ENCODE data around the gene LRFN2. TPM values are rescaled to one million over a fixed set of nuclear protein-coding genes. Genes with fewer than 3 reads are reported as not detected.

The LRFN2 gene
- total and polyA plus RNA-seq, 2 donors (not counting 1 experiment from before 2014, with no cell fraction given) = not detected

DNA sequence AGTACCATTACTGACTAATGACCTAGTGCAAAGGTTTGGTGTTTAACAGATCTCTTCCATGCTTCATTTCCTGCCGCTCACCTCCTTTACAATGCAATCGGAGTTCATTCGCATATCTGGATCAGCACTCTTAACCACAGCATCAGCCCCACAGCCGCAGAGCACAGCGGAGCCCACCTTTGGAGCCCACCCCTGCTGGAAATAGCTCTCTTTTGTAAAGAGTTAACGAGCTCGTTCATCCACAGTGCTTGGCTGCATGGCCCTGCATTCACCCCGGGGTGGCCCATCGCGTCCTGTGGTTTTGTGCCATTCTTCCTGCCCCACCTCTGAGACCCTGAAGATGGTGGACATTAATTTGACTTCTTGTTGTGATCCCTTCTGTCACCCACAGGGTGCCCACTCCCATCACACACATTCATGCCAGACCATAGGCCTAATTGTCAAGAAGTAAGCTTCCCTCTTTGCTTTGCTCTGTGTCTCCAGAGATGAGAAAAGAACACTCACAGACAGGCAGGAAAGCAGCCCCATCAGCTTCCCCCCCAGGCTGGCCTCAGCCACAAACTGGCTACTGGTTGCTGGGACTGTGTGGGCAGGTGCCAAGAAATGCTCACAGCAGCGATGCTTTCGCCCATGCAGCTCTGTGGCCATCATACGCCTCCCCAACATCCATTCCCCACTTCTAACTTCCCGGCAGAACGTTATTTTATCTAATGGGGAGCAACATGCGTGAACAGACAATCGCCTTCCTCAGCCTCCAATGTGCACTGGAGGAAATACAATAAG lies 167.0 kb downstream of the LRFN2 start:
- no peak for DNase-seq
- H4K20me1 ChIP-seq (ENCODE audit: control insufficient read depth, insufficient read depth, low read length, poor library complexity, severe bottlenecking) = no peaks in the 10 kb centered on the region
- WGBS (ENCODE audit: insufficient coverage) = 83% methylated on average over 15 of the region's 17 CpGs
- H3K4me1 ChIP-seq (ENCODE audit: control insufficient read depth in 2 of 2, insufficient read depth in 2 of 2, low read length in 2 of 2) = no peaks in the 10 kb centered on the region
- H3K4me3 ChIP-seq (ENCODE audit: control extremely low read depth in 1 of 5, extremely low read depth in 1 of 5, insufficient read depth in 1 of 5, low read depth in 2 of 5, low read length in 4 of 5) = no peak overlapping the region
- no peaks in the 10 kb centered on the region for H3K9me3 ChIP-seq (ENCODE audit: control extremely low read depth in 1 of 3, control insufficient read depth in 2 of 3, insufficient read depth in 1 of 3, low read length in 2 of 3)
- H3K79me2 ChIP-seq (ENCODE audit: control insufficient read depth, insufficient read depth, low read length) = no peaks in the 10 kb centered on the region
- H3K9ac ChIP-seq (ENCODE audit: low read length) = no peak overlapping the region
- Mint-ChIP-seq H3K4me3 (no peak overlapping the region), H3K4me1 (no peaks in the 10 kb centered on the region), H3K9me3 (ENCODE audit: insufficient read depth) (no peaks in the 10 kb centered on the region), H3K27ac (no peak overlapping the region), H3K27me3 (no peaks in the 10 kb centered on the region)
- H3K36me3 ChIP-seq (replicated peaks in 1 of 2; ENCODE audit: control extremely low read depth in 1 of 2, control insufficient read depth in 1 of 2, extremely low read depth in 1 of 2, insufficient read depth in 2 of 2, low read length in 1 of 2) = no peaks in the 10 kb centered on the region
- ChIA-PET POLR2A (no interaction called here), CTCF (no interaction called here)
- no peak overlapping the region for H3K4me2 ChIP-seq (replicated peaks; ENCODE audit: low read depth, low read length, poor library complexity, severe bottlenecking)
- no peak overlapping the region for H3K27ac ChIP-seq (ENCODE audit: low read length in 2 of 2)
- ATAC-seq (ENCODE audit: low read depth) = no peak
- no peaks in the 10 kb centered on the region for H3K27me3 ChIP-seq (replicated peaks in 1 of 4; ENCODE audit: control extremely low read depth in 1 of 4, control insufficient read depth in 3 of 4, insufficient read depth in 4 of 4, low read length in 3 of 4)
- H2AFZ ChIP-seq (ENCODE audit: insufficient read depth, low read depth, low read length, poor library complexity, severe bottlenecking) = no peak overlapping the region
- TF ChIP-seq, protein P1, sequence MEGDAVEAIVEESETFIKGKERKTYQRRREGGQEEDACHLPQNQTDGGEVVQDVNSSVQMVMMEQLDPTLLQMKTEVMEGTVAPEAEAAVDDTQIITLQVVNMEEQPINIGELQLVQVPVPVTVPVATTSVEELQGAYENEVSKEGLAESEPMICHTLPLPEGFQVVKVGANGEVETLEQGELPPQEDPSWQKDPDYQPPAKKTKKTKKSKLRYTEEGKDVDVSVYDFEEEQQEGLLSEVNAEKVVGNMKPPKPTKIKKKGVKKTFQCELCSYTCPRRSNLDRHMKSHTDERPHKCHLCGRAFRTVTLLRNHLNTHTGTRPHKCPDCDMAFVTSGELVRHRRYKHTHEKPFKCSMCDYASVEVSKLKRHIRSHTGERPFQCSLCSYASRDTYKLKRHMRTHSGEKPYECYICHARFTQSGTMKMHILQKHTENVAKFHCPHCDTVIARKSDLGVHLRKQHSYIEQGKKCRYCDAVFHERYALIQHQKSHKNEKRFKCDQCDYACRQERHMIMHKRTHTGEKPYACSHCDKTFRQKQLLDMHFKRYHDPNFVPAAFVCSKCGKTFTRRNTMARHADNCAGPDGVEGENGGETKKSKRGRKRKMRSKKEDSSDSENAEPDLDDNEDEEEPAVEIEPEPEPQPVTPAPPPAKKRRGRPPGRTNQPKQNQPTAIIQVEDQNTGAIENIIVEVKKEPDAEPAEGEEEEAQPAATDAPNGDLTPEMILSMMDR (IDR thresholded peaks at IDR 0.05) = no peak
- TF ChIP-seq EZH2 (IDR thresholded peaks at IDR 0.05; ENCODE audit: borderline replicate concordance, insufficient read depth, low read depth, low read length, poor library complexity, severe bottlenecking) = no peak
- intact Hi-C loops (cut with micrococcal nuclease) = no loop called here

DNA sequence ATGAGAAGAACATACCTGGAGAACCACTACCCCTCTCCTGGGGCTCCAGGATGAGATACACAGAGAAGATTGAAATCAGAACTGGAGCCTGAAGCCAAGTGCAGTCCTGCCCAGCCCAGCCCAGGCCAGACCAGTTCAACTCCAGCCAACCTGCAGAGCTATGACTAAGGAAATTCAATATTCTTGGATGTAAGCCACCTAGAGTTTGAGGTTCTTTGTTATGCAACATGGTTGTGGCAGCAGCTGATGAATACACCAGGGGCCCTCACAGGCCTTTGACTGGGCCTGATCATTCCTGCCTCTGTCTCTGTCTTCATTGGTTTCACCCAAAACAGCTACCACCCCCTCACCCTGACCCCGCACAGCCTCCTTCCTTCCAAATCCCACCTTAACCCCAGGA lies 167.8 kb downstream of the LRFN2 start:
- no peak for TF ChIP-seq EZH2 (IDR thresholded peaks at IDR 0.05; ENCODE audit: borderline replicate concordance, insufficient read depth, low read depth, low read length, poor library complexity, severe bottlenecking)
- TF ChIP-seq, protein P1 (IDR thresholded peaks at IDR 0.05) = no peak
- Histone ChIP-seq H3K9me3 (ENCODE audit: control extremely low read depth in 1 of 3, control insufficient read depth in 2 of 3, insufficient read depth in 1 of 3, low read length in 2 of 3) (no peaks in the 10 kb centered on the region), H4K20me1 (ENCODE audit: control insufficient read depth, insufficient read depth, low read length, poor library complexity, severe bottlenecking) (no peaks in the 10 kb centered on the region), H3K4me1 (ENCODE audit: control insufficient read depth in 2 of 2, insufficient read depth in 2 of 2, low read length in 2 of 2) (no peaks in the 10 kb centered on the region), H3K27me3 (replicated peaks in 1 of 4; ENCODE audit: control extremely low read depth in 1 of 4, control insufficient read depth in 3 of 4, insufficient read depth in 4 of 4, low read length in 3 of 4) (no peaks in the 10 kb centered on the region), H3K9ac (ENCODE audit: low read length) (no peak overlapping the region), H3K79me2 (ENCODE audit: control insufficient read depth, insufficient read depth, low read length) (no peaks in the 10 kb centered on the region), H2AFZ (ENCODE audit: insufficient read depth, low read depth, low read length, poor library complexity, severe bottlenecking) (no peak overlapping the region), H3K36me3 (replicated peaks in 1 of 2; ENCODE audit: control extremely low read depth in 1 of 2, control insufficient read depth in 1 of 2, extremely low read depth in 1 of 2, insufficient read depth in 2 of 2, low read length in 1 of 2) (no peaks in the 10 kb centered on the region), H3K4me2 (replicated peaks; ENCODE audit: low read depth, low read length, poor library complexity, severe bottlenecking) (no peak overlapping the region), H3K4me3 (ENCODE audit: control extremely low read depth in 1 of 5, extremely low read depth in 1 of 5, insufficient read depth in 1 of 5, low read depth in 2 of 5, low read length in 4 of 5) (no peak overlapping the region), H3K27ac (ENCODE audit: low read length in 2 of 2) (no peak overlapping the region)
- ChIA-PET POLR2A (no interaction called here), CTCF (no interaction called here)
- Mint-ChIP-seq H3K27me3 (no peaks in the 10 kb centered on the region), H3K4me3 (no peak overlapping the region), H3K27ac (no peak overlapping the region), H3K9me3 (ENCODE audit: insufficient read depth) (no peaks in the 10 kb centered on the region), H3K4me1 (no peaks in the 10 kb centered on the region)
- WGBS (ENCODE audit: insufficient coverage) = 100% methylated on average over 1 of the region's 1 CpG
- no peak for DNase-seq
- ATAC-seq (ENCODE audit: low read depth) = no peak
- intact Hi-C loops (cut with micrococcal nuclease) = no loop called here
